Colon (tissue), 2 donors: ENCODE results near the gene STYXL2.

Experiments used
- FAIRE-seq: peaks from 2 replicates; lab custom pipeline; 2012; peaks lifted over from hg19 to GRCh38; lab: Jason Lieb, UNC
- donor health status: control.
- donor health status: control.

STYXL2 gene

DNA sequence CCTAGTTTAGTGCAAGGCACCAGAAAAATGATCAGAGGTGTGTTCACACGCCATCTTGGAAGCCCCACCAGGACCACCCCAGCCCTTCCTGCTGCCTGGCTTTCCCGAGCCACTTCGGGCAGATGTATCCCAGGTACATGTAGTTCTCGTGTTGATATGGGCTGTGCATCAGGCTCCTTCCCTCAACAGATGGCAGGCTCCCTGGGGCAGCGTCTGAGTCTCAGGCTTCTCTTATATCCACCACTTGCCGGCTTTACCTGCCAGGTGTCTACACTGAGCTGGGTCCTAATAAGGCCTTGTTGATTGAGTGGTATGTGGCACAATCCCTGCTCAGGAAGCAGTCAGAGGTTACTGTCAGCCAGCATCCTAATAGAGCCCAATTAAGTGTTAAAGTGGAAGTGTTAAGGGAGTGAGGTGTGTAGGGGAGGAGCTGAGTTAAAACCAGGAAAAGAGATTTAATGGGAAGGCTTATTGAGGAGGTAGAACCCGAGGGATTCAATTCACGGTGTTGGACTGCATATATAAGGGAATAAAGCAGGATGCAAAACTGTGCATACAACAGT is 12.2 kb upstream of the STYXL2 start:
- FAIRE-seq: no peak

DNA sequence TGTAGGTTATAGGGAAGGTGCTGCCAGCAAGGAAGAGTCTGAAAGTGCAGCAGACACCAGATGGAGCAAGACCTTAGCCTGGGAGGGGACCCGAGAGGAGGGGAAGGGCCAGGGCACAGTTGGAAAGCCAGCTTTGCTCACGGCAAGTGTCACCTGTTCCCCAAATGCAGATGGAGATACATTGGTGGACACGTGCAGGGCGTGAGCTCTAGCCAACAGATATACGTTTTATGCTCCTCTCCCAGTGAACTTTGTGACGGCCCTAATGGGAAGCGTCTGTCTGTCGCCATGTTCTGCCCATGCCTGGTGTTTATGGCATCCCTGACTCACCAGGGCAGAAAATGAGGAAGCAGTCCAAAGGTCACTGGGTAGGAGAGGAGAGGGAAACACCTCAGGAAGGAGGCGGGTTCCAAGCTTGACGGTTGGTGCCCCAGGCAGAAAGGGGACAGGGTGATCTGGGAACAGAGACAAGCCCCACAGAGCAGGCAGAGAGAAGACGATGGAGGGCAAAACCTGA is 11.3 kb upstream of the STYXL2 start:
- peak; percentile 80 for FAIRE-seq

DNA sequence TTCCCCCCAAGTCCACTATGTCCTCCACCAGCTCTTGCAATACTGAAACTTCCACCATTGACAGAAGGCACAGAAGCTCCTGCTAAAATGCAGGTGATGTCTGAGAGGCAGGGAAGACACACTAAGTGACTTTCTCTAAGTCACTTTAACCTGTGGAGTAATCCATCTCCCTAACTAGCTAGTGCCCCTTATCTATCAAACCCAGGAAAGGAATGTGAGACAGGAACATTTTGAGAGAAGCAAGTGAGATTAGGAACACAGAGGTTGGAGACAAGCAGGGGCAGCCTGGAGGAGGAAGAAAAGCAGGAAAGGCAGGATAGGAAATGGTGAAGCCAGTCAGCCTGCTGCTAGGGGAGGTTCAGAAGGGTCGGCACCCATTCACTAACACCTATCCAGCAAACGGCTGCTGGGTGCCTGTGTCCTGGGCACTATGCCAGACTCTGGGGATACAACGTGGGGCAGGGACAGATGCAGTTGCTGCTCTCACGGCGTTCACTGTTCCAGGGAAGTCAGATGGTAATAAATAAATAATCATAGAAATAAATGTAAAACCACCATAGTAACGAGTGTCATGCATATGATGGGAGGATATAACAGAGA is 10.7 kb upstream of the STYXL2 start:
- no peak for FAIRE-seq

GRCh38 chr1:167083871-167084270 is 10.0 kb upstream of the STYXL2 start:
- no peak for FAIRE-seq

DNA sequence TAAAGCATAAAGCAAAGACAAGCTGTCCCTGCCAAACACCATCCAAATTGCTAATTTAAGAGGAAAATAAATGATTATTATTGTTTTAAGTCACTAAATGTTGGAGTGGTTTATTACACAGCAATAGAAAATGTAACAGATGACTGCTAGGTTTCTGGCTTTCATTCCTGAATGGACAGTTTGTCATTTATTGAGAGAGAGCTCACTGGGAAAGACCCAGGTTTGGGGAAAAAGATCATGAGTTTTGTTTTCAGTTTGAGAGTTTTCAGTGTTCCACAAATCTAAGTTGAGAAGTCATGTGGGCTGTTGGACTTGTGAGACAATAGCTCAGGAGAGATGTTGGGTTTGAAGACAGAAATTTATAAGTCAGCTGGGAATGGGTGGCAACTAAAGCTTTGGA is 9.1 kb upstream of the STYXL2 start:
- no peak for FAIRE-seq

GRCh38 chr1:167086033-167086432 is 7.8 kb upstream of the STYXL2 start:
- FAIRE-seq: no peak

GRCh38 chr1:167086768-167087167 is 7.1 kb upstream of the STYXL2 start:
- FAIRE-seq: no peak

- no peak for FAIRE-seq
Measured at GRCh38 chr1:167088746-167089417, 5.0 kb upstream of the STYXL2 start.

- FAIRE-seq: no peak
Measured at GRCh38 chr1:167089939-167090313, 3.9 kb upstream of the STYXL2 start.

- FAIRE-seq: peak; percentile 84
Measured at GRCh38 chr1:167090314-167090942, 3.4 kb upstream of the STYXL2 start, which contains the start of gene GPA33. Gene GPA33 (minus strand): TSS chr1:167090377. CDS start chr1:167090287, 90 bp downstream.

GRCh38 chr1:167092653-167093052 is 1.2 kb upstream of the STYXL2 start:
- no peak for FAIRE-seq

- no peak for FAIRE-seq
Measured at GRCh38 chr1:167094690-167095089, 815 bp downstream of the STYXL2 start.

- no peak for FAIRE-seq
Measured at GRCh38 chr1:167095368-167095767, 1.5 kb downstream of the STYXL2 start.

DNA sequence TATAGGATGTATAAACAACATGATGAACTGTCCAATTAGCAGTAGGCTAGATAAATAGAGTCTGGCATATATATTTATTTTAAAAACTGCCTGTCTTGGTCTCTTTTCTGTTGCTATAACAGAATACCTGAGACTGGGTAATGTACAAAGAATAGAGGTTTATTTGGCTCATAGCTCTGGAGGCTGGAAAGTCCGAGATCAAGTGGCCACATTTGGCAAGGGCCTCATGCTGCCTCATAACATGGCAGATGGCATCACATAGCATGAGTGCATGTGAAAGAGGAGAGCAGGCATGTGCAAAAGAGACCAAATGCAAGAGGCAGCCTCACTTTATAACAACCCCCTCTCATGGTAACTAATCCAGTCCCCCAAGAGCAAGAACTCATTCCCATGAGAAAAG is 6.0 kb downstream of the STYXL2 start:
- no peak for FAIRE-seq

GRCh38 chr1:167100730-167101129 is 6.9 kb downstream of the STYXL2 start:
- peak; percentile 68 for FAIRE-seq

DNA sequence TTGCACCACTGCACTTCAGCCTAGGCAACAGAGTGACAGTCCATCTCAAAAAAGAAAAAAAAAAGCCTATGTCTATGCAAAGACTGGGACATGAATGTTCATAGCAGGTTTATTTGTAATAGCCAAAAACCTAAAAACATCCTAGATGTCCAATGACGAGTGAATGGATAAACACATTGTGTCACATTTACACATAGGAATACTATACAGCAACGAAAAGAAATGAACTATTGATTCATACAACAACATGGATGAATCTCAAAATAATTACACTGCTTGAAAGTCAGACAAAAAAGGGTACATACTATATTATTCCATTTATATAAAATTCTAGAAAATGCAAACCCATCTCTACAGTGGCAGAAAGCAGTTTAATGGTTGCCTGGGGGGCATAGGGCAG is 7.9 kb downstream of the STYXL2 start:
- FAIRE-seq: no peak

DNA sequence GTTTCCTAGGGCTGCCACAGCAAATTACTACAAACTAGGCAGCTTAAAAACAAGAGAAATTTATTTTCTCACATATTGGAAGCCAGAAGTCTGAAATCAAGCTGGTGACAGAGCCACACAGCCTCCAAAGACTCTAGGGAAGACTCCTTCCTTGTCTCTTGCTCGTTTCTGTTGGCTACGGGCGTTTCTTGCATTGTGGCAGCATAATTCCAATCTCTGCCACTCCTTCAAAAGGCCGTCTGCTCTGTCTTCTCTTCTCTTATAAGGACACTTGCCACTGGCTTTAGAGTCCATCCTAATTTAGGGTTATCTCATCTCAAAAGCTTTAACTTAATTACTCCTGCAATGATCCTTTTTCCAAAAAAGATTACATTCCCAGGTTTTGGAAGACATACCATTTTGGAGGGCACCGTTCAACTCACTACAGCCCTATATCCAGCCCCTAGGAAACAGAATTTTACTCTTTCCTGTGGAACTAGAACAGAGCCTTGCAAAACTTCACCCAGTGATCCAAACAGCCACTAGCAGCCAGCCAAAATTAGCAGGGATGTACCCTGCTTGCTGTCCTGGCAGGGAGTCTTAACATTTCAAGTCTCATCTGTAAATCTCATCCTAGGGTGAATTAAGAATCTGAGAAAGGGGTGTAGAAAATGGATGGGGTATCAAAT is 9.2 kb downstream of the STYXL2 start:
- no peak for FAIRE-seq

GRCh38 chr1:167104256-167104633 is 10.4 kb downstream of the STYXL2 start:
- no peak for FAIRE-seq

DNA sequence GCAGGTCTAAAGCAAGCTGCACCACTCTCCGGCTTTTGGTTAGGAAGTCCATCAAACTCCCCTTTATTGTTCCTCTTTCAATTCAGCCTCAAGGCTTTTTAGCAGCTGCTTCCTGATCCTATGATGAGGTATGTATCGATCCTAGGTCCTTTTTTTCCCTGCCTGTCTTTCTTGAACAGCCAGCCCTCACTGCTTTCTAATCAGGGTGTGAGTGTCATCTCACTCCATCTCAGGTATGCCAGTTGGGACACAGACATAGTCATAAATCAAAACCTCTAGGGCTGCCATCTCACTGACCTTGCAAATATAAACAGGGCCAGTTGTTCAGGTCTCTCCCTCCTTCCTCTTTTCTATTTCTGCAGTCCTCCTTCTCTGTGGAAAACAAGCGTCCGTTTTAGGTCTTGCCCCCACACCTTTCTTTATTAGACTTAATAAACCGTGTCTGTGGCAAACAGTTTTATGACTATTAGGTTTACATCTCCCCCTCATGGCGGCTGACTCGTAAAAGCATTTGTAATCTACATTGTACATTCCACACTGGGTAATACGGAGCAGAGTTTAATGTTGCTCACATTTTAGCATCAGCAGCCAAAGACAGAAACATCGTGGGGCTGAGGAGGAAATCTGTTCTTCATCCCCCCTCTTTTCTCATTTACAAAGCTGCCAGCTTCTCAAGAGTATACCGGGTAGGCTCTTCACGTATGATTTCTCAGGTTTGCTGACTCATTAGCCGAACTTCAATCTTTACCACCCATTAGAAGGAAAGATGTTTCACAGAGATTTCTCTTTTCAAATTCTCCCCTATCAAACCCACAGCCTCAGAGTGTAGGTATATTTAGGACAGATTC is 11.6 kb downstream of the STYXL2 start:
- no peak for FAIRE-seq

DNA sequence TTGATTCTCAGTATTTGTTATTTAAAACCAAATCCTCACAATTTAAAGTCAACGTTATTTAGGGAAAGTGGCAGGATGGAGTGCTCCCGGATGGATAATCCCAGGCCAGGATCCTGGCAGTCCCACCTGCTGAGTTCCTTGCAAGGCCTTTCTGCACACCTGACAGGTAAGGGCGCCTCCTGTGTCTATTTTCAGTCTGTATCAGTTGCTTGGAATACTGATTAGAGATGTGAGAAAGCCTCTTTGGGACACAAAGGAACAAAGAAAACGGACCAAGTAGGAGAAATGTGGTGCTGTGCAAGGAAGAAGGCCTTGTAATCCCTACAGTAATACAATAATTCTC is 12.2 kb downstream of the STYXL2 start:
- FAIRE-seq: no peak

GRCh38 chr1:167107456-167107855 is 13.6 kb downstream of the STYXL2 start:
- no peak for FAIRE-seq

- no peak for FAIRE-seq
Measured at GRCh38 chr1:167109125-167109524, 15.2 kb downstream of the STYXL2 start.
